Renal cortical epithelial cell (primary cell): ENCODE measurements around the gene AFMID. TPM values are rescaled to one million over a fixed set of nuclear protein-coding genes. Genes with fewer than 3 reads are reported as not detected.

Experiments used
- DNase-seq: peaks from one replicate; pipeline ENCODE4 v3.0.0-alpha.2; 2011; ENCODE audit warnings: low read depth
- total RNA-seq: library from RNA; depleted of rRNA; stranded (reverse); fragments of >200 nt; gene quantifications from 2 replicates; pipeline ENCODE4 v1.2.3, GENCODE V29; 2014

The AFMID gene
- total RNA-seq, 1 donor from 2014 or later = 28.7 TPM

DNA sequence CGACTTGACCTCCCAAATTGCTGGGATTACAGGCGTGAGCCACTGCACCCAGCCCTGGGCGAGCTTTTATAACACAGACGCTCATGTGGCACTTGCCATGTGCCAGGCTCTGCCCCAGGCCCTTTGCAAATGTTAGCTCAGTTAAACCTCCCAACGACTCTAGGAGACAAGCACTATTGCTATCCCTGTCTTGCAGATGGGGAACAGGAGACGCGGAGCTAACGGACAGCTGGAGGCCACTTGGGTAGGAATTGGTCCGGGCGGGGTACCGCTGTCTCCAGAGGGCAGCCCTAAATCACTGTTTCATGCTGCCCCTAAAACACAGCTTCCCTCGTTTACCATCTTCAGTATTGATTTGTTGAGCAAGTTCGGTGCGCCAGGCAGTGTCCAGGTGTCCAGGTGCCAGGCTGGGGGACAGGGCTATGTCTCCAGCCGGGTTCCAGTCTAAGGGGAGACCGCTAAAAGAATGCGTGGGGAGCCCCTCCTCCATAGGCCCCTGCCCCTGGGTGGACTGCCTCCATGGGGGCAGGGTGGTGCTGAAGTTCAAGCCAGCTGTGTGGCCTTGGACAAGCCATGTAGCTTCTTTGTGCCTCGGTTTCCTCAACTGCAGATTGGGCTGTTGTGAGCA lies 68.0 kb downstream of the AFMID start:
- DNase-seq = no peak

DNA sequence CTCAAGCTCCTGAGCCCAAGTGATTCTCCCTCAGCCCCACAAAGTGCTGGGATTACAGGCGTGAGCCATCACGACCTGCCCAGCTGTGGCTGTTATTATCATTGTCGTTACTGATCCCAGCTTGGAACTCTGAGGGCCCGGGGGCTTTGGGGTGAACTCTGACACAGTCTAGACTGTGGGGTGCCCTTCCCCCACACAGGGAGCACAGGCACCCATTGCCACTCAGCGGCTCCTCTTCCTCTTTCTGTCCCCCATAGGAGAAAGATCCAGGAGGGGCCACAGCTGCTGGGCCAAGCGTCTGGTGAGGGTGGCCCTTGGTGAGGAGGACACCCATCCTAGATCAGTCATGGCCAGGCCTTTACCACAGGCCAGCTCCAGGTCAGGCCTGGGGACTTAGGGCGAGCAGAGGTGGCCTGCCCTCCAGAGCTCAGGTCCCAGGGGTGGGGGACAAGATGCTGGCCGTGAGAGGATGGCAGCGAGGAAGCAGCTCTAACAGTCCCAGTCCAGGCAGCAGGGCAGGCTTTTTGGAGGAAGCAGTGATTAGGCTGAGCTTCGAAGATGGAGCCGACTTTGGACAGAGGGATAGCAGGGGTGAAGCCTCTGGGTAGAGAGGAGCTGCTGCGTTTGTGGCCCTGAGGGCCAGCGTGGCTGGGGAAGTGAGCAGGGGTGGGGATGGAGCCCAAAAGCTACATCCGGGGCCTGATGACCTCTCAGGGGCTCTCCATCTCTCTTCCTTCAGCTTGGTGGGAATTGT lies 69.0 kb downstream of the AFMID start:
- DNase-seq = no peak

DNA sequence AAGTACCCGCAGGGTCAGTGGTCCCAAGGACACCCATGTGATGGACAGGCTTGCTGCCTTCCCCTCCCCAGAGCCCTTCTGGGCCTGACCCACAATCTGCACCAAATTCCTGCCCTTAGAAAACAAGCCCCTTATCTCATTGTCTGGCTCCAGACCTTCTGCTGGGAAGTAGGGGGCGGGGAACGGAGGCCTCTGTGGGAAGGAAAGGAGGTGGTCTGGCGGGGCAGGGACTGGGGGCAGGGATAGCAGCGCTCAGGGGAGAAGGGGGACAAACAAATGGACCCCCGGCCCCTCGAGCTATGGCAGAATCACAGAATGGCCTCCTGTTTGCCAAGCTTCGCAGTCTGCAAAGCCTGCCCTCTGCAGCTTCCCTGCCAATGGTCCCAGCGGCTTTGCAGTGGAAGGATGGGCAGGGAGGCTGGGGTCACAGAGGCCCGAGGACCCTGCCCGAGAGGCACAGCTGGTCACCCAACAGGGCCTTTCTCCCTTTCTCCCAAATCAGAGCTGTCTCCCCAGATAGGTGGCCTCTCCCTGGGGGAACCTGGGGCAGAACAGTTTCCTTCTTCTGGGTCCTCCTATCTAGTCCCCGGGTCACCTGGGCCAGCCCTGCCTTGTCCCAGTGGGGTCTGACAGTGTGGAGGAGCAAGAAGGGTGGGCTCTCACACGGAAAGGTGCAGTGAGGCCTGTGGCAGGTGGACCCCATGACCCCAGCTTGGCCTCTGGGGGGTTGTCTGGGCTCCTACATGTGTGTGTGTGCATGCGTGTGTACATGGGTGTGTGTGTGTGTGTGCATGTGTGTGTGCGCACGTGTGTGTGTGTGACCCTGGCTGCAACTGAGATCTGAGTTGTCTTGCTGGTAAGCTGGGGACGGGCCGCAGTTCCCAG lies 69.8 kb downstream of the AFMID start:
- no peak for DNase-seq

Other genes with a start within 250 kb of the AFMID start
- 0.52 and 2.3 TPM in 2 replicates for gene TNRC6C, start 228.7 kb upstream of the AFMID start, total RNA-seq
- gene TMC6, start 58.6 kb upstream of the AFMID start, total RNA-seq = 17.3 and 61.5 TPM in 2 replicates
- 0.05 TPM in 1 of 2 replicates, not detected in the other for gene TMC8, start 56.6 kb upstream of the AFMID start, total RNA-seq
- not detected in 2 replicates for gene C17orf99, start 41.0 kb upstream of the AFMID start, total RNA-seq
- gene SYNGR2, start 18.8 kb upstream of the AFMID start, total RNA-seq = 47.6 and 77.7 TPM in 2 replicates
- gene TK1, start 310 bp upstream of the AFMID start, total RNA-seq = 4.3 and 54.5 TPM in 2 replicates
- gene BIRC5, start 26.9 kb downstream of the AFMID start, total RNA-seq = 0.50 and 34.7 TPM in 2 replicates
- gene TMEM235, start 44.3 kb downstream of the AFMID start, total RNA-seq = not detected in 2 replicates
- 46.4 and 94.7 TPM in 2 replicates for gene SOCS3, start 172.7 kb downstream of the AFMID start, total RNA-seq
- gene PGS1, start 191.3 kb downstream of the AFMID start, total RNA-seq = 29.0 and 52.9 TPM in 2 replicates